DOHH2 (cell line): ENCODE measurements around the gene LRRC30.

Source experiments
- H3F3A ChIP-seq: fragments of 200-600 bp; sonication (generic), shearing (Covaris generic); 2 replicates; pipeline ENCODE4 v1.6.0; 2016; ENCODE audit warnings: antibody characterized with exemption, mild to moderate bottlenecking; ENCODE audit not compliant: control insufficient read depth, insufficient read depth
- H3K27ac ChIP-seq: fragments of 200-600 bp; sonication (generic); 2 replicates; pipeline ENCODE4 v1.5.1; 2014; ENCODE audit warnings: low read depth, mild to moderate bottlenecking, low read length, moderate library complexity
- H3K27me3 ChIP-seq: fragments of 200-600 bp; sonication (generic); 2 replicates; pipeline ENCODE4 v1.6.1; 2014; ENCODE audit warnings: mild to moderate bottlenecking, low read length, mixed read lengths; ENCODE audit not compliant: control insufficient read depth
- H3K36me3 ChIP-seq: fragments of 200-600 bp; sonication (generic); 2 replicates; pipeline ENCODE4 v1.6.1; 2014; ENCODE audit warnings: mild to moderate bottlenecking, low read length, moderate library complexity, mixed read lengths; ENCODE audit not compliant: control insufficient read depth
- H3K4me1 ChIP-seq: fragments of 200-600 bp; sonication (generic); 2 replicates; pipeline ENCODE4 v1.6.1; 2014; ENCODE audit warnings: mild to moderate bottlenecking, low read length, mixed read lengths; ENCODE audit not compliant: control insufficient read depth
- H3K4me2 ChIP-seq: fragments of 200-600 bp; sonication (generic); 2 replicates; pipeline ENCODE4 v1.6.0; 2014; ENCODE audit warnings: mild to moderate bottlenecking, low read length, moderate library complexity
- H3K4me3 ChIP-seq: fragments of 200-600 bp; sonication (generic); 2 replicates; pipeline ENCODE4 v1.5.1; 2014; ENCODE audit warnings: mild to moderate bottlenecking, low read length, mixed read lengths
- H3K79me2 ChIP-seq: fragments of 200-600 bp; sonication (generic); 2 replicates; pipeline ENCODE4 v1.6.1; 2014; ENCODE audit warnings: mild to moderate bottlenecking, low read length, mixed read lengths; ENCODE audit not compliant: control insufficient read depth
- H3K9me2 ChIP-seq: fragments of 200-600 bp; sonication (generic); replicated peaks from 2 replicates; pipeline ENCODE4 v1.6.1; 2014; ENCODE audit warnings: mild to moderate bottlenecking, low read length, mixed read lengths; ENCODE audit not compliant: control insufficient read depth
- H3K9me3 ChIP-seq: fragments of 200-600 bp; sonication (generic); 2 replicates; pipeline ENCODE4 v1.6.1; 2014; ENCODE audit warnings: antibody characterized with exemption, low read length, mixed read lengths; ENCODE audit not compliant: control insufficient read depth, insufficient read depth
- H4K20me1 ChIP-seq: fragments of 200-600 bp; sonication (generic); 2 replicates; pipeline ENCODE4 v1.6.0; 2014; ENCODE audit warnings: low read depth, mild to moderate bottlenecking, antibody characterized with exemption, low read length, moderate library complexity; ENCODE audit not compliant: control insufficient read depth, insufficient read depth
- CTCF ChIP-seq: fragments of 200-600 bp; sonication (generic); IDR thresholded peaks from one replicate; pipeline ENCODE4 v1.5.1; 2014; ENCODE audit warnings: antibody characterized with exemption, mild to moderate bottlenecking, low read depth, low read length; ENCODE audit not compliant: poor library complexity, severe bottlenecking
- EZH2phosphoT487 ChIP-seq: fragments of 200-600 bp; sonication (generic); IDR thresholded peaks from 2 replicates; pipeline ENCODE4 v1.6.1; 2017; ENCODE audit warnings: borderline replicate concordance, mild to moderate bottlenecking, antibody characterized with exemption, low read length, moderate library complexity, mixed read lengths

The LRRC30 gene

GRCh38 chr18:7230626-7231349 lies at the start of gene LRRC30:
TSS of gene LRRC30 (plus strand) at chr18:7231089. CDS start at chr18:7231139, 50 bp downstream.
- H3F3A ChIP-seq = no peaks in the 10 kb centered on the region
- no peaks in the 10 kb centered on the region for H3K36me3 ChIP-seq
- TF ChIP-seq EZH2phosphoT487 (no peak), CTCF (no peak)
- H3K79me2 ChIP-seq = no peaks in the 10 kb centered on the region
- H3K4me2 ChIP-seq = no peak within 1 kb of the TSS
- H3K9me2 ChIP-seq = no peaks in the 10 kb centered on the region
- H3K27ac ChIP-seq = no peak within 1 kb of the TSS
- no peaks in the 10 kb centered on the region for H3K4me1 ChIP-seq
- no peak within 1 kb of the TSS for H3K4me3 ChIP-seq
- H3K27me3 ChIP-seq = no peaks in the 10 kb centered on the region
- H3K9me3 ChIP-seq = no peaks in the 10 kb centered on the region
- no peaks in the 10 kb centered on the region for H4K20me1 ChIP-seq

GRCh38 chr18:7185701-7186100 lies 45.2 kb upstream of the LRRC30 start:
- H3K9me2 ChIP-seq = no peaks in the 10 kb centered on the region
- no peak overlapping the region for H3K27ac ChIP-seq
- H3F3A ChIP-seq = no peaks in the 10 kb centered on the region
- no peaks in the 10 kb centered on the region for H3K79me2 ChIP-seq
- H3K9me3 ChIP-seq = 0 out of 2 replicates have a peak, but pooled peaks cover 3% of the 10 kb centered on the region
- H4K20me1 ChIP-seq = no peaks in the 10 kb centered on the region
- no peaks in the 10 kb centered on the region for H3K27me3 ChIP-seq
- no peaks in the 10 kb centered on the region for H3K4me1 ChIP-seq
- no peaks in the 10 kb centered on the region for H3K36me3 ChIP-seq
- H3K4me3 ChIP-seq = no peak overlapping the region
- no peak overlapping the region for H3K4me2 ChIP-seq
- TF ChIP-seq CTCF = no peak
- TF ChIP-seq EZH2phosphoT487 = no peak

GRCh38 chr18:7190547-7191156 lies 40.2 kb upstream of the LRRC30 start:
- H3K4me2 ChIP-seq = no peak overlapping the region
- H3F3A ChIP-seq = no peaks in the 10 kb centered on the region
- H3K4me3 ChIP-seq = no peak overlapping the region
- no peak for TF ChIP-seq CTCF
- no peak for TF ChIP-seq EZH2phosphoT487
- no peaks in the 10 kb centered on the region for H3K9me2 ChIP-seq
- H3K79me2 ChIP-seq = no peaks in the 10 kb centered on the region
- H3K9me3 ChIP-seq = 0 out of 2 replicates have a peak, but pooled peaks cover 3% of the 10 kb centered on the region
- no peak overlapping the region for H3K27ac ChIP-seq
- no peaks in the 10 kb centered on the region for H3K4me1 ChIP-seq
- H3K36me3 ChIP-seq = no peaks in the 10 kb centered on the region
- no peaks in the 10 kb centered on the region for H3K27me3 ChIP-seq
- no peaks in the 10 kb centered on the region for H4K20me1 ChIP-seq
